Choroid plexus epithelial cell (primary cell): ENCODE data around the gene RNASE7.

Experiments used
- DNase-seq: peaks from one replicate; pipeline ENCODE4 v3.0.0-alpha.2; 2010; ENCODE audit warnings: low read depth
- H3K4me3 ChIP-seq: 2 replicates; pipeline ENCODE4 v1.5.1; 2011; ENCODE audit warnings: low read depth, mild to moderate bottlenecking, control low read depth, low read length, moderate library complexity
- CTCF ChIP-seq: conservative IDR thresholded peaks from 2 replicates; pipeline ENCODE4 v1.5.1; 2011; ENCODE audit warnings: low read depth, mild to moderate bottlenecking, control low read depth, inconsistent platforms, low read length, moderate library complexity

RNASE7 gene

GRCh38 chr14:21022686-21023085 lies 19.5 kb upstream of the RNASE7 start:
- no peak for DNase-seq
- TF ChIP-seq CTCF, result no peak
- no peak overlapping the region for H3K4me3 ChIP-seq

GRCh38 chr14:21023174-21023573 lies 19.0 kb upstream of the RNASE7 start:
- no peak overlapping the region for H3K4me3 ChIP-seq
- no peak for TF ChIP-seq CTCF
- no peak for DNase-seq

GRCh38 chr14:21023817-21024584 lies 18.2 kb upstream of the RNASE7 start:
- no peak for TF ChIP-seq CTCF
- DNase-seq, result no peak
- H3K4me3 ChIP-seq, result peak overlapping the region; percentile 60

- TF ChIP-seq CTCF, result no peak
- DNase-seq, result peak; percentile 32
- H3K4me3 ChIP-seq, result peak within 1 kb of the TSS; percentile 60
Measured at GRCh38 chr14:21024585-21025370, 17.4 kb upstream of the RNASE7 start, which contains the start of gene NDRG2. Gene NDRG2 (minus strand): TSS chr14:21025061. CDS start chr14:21023315, 1,746 bp downstream.

GRCh38 chr14:21025371-21026273 lies 16.5 kb upstream of the RNASE7 start:
- DNase-seq, result peak; percentile 21
- peak overlapping the region; percentile 60 for H3K4me3 ChIP-seq
- no peak for TF ChIP-seq CTCF

DNA sequence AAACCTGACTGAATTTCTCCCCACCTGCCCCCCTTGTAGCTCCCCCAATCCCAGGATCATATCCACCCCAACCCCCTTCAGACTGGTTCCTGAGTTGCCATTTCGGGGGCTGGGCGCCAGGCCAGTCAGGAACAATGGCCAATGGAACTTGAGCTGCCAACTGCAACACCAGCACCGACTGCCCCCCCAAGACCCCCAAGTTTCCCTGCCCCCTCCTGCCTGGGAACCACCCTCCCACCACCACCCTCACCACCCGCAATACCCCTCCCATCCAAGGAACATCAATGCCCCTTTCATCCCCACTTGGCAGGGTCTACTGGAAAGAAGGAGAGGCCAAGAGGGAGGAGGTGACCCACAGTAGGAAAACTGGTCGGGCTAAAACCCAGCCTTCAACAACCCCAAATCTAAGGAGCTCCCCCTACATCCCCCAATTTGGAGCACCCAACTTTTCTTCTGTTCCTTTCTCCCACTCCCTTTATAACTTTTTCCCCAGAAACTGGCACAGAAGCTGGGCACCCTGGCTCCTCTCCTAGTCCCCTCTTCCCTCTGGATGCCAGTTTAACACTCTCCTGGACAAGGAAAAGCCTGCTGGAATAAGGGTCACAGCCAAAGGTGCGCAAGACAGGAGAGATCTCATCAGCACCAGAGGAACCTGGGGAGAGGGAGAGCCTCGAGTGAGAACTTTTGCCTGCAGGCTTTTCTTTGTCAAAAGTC lies 15.7 kb upstream of the RNASE7 start:
- no peak overlapping the region for H3K4me3 ChIP-seq
- no peak for DNase-seq
- no peak for TF ChIP-seq CTCF
